WTC11 (cell line): ENCODE results near the gene FGFR2. TPM values are rescaled to one million over a fixed set of nuclear protein-coding genes. Genes with fewer than 3 reads are reported as not detected.
"Not testable (repeated sequence)": the region's sequence is repeated elsewhere in the genome, so short reads cannot be mapped to it uniquely, and the experiment has no call there.

ENCODE experiments used
- ATAC-seq: fragments of 200-7000 bp; cut with Tn5 transposase; 2 replicates; pipeline ENCODE4 v1.10.0; 2021; ENCODE audit warnings: mild to moderate bottlenecking, moderate library complexity
- CTCF ChIA-PET: fragments of 300-600 bp; sonication (Branson Sonifier 250); formaldehyde crosslinking; loops from one replicate; lab custom pipeline; 2021; ENCODE audit warnings: antibody characterized with exemption; lab: Charles Lee
- POLR2A ChIA-PET: fragments of 350-600 bp; sonication (Branson Sonifier 250); formaldehyde crosslinking; loops from one replicate; lab custom pipeline; 2021; ENCODE audit warnings: antibody characterized with exemption; lab: Charles Lee
- DNase-seq: peaks from one replicate; pipeline ENCODE4 v3.0.0; 2021; ENCODE audit warnings: low spot score
- H3K27ac Mint-ChIP-seq: 2 replicates; pipeline ENCODE4 v1.8.0; 2021; ENCODE audit warnings: mixed read lengths
- H3K27me3 Mint-ChIP-seq: 2 replicates; pipeline ENCODE4 v1.8.0; 2021; ENCODE audit warnings: low read depth, mild to moderate bottlenecking, moderate library complexity, mixed read lengths
- H3K36me3 Mint-ChIP-seq: 2 replicates; pipeline ENCODE4 v1.8.0; 2021; ENCODE audit warnings: mixed read lengths
- H3K4me1 Mint-ChIP-seq: 2 replicates; pipeline ENCODE4 v1.8.0; 2022; ENCODE audit warnings: mixed read lengths
- H3K4me3 Mint-ChIP-seq: 2 replicates; pipeline ENCODE4 v1.8.0; 2021; ENCODE audit warnings: mild to moderate bottlenecking, moderate library complexity, mixed read lengths
- H3K9me3 Mint-ChIP-seq: 2 replicates; pipeline ENCODE4 v1.8.0; 2021; ENCODE audit warnings: mixed read lengths
- CBFB ChIP-seq: sonication (generic); formaldehyde crosslinking; IDR thresholded peaks from 2 replicates; pipeline ENCODE4 v1.8.1; 2022; ENCODE audit warnings: mild to moderate bottlenecking, low read depth, missing genetic modification reagents
- FOXJ3 ChIP-seq: sonication (generic); formaldehyde crosslinking; IDR thresholded peaks from 2 replicates; pipeline ENCODE4 v1.9.0; 2021; ENCODE audit warnings: missing genetic modification reagents, mild to moderate bottlenecking, borderline replicate concordance
- FOXP1 ChIP-seq: sonication (generic); formaldehyde crosslinking; IDR thresholded peaks from 2 replicates; pipeline ENCODE4 v1.8.0; 2022; ENCODE audit warnings: missing genetic modification reagents, mild to moderate bottlenecking, moderate library complexity, borderline replicate concordance
- IRF2 ChIP-seq: sonication (generic); formaldehyde crosslinking; IDR thresholded peaks from 2 replicates; pipeline ENCODE4 v1.8.0; 2022; ENCODE audit warnings: low read depth, missing genetic modification reagents, borderline replicate concordance
- MXD4 ChIP-seq: fragments of 250-450 bp; sonication (Bioruptor Pico); IDR thresholded peaks from 2 replicates; pipeline ENCODE4 v1.8.0; 2021; ENCODE audit warnings: mild to moderate bottlenecking, moderate library complexity, borderline replicate concordance
- NFATC4 ChIP-seq: fragments of 250-450 bp; sonication (Bioruptor Pico); IDR thresholded peaks from 2 replicates; pipeline ENCODE4 v1.9.0; 2021; ENCODE audit warnings: mild to moderate bottlenecking
- NFE2L1 ChIP-seq: sonication (generic); formaldehyde crosslinking; IDR thresholded peaks from 2 replicates; pipeline ENCODE4 v1.8.1; 2023; ENCODE audit warnings: missing genetic modification reagents
- PRRX2 ChIP-seq: fragments of 250-450 bp; sonication (Bioruptor Pico); IDR thresholded peaks from 2 replicates; pipeline ENCODE4 v1.8.0; 2021; ENCODE audit warnings: mild to moderate bottlenecking
- TP53 ChIP-seq: sonication (generic); formaldehyde crosslinking; IDR thresholded peaks from 2 replicates; pipeline ENCODE4 v1.8.1; 2023; ENCODE audit warnings: mild to moderate bottlenecking, missing genetic modification reagents
- ZNF121 ChIP-seq: sonication (generic); formaldehyde crosslinking; IDR thresholded peaks from 2 replicates; pipeline ENCODE4 v1.8.0; 2023; ENCODE audit warnings: missing genetic modification reagents
- ZNF138 ChIP-seq: sonication (generic); formaldehyde crosslinking; conservative IDR thresholded peaks from 2 replicates; pipeline ENCODE4 v1.8.1; 2022; ENCODE audit warnings: mild to moderate bottlenecking, moderate library complexity, missing genetic modification reagents
- ZNF232 ChIP-seq: sonication (generic); formaldehyde crosslinking; IDR thresholded peaks from 2 replicates; pipeline ENCODE4 v1.8.0; 2022; ENCODE audit warnings: mild to moderate bottlenecking, missing genetic modification reagents
- ZNF423 ChIP-seq: fragments of 250-450 bp; sonication (Bioruptor Pico); IDR thresholded peaks from 2 replicates; pipeline ENCODE4 v2.1.2; 2022; ENCODE audit warnings: mild to moderate bottlenecking, moderate library complexity
- total RNA-seq: library from RNA; stranded (reverse); gene quantifications from 3 replicates; pipeline ENCODE4 v1.2.3, GENCODE V29; 2021
- TF ChIP-seq, protein P1 (sequence below): sonication (generic); formaldehyde crosslinking; IDR thresholded peaks from 2 replicates; pipeline ENCODE4 v1.8.1; 2023; ENCODE audit warnings: mild to moderate bottlenecking, missing genetic modification reagents
- TF ChIP-seq, protein P2 (sequence below): sonication (generic); formaldehyde crosslinking; IDR thresholded peaks from 2 replicates; pipeline ENCODE4 v1.8.1; 2022; ENCODE audit warnings: missing genetic modification reagents, borderline replicate concordance
- TF ChIP-seq, protein P3 (sequence below): fragments of 250-450 bp; sonication (Bioruptor Pico); IDR thresholded peaks from 2 replicates; pipeline ENCODE4 v1.9.0; 2021; ENCODE audit warnings: moderate library complexity, mild to moderate bottlenecking, inconsistent platforms, borderline replicate concordance
- TF ChIP-seq, protein P4 (sequence below): sonication (generic); formaldehyde crosslinking; IDR thresholded peaks from 2 replicates; pipeline ENCODE4 v1.8.1; 2022; ENCODE audit warnings: mild to moderate bottlenecking, moderate library complexity, missing genetic modification reagents
- TF ChIP-seq, protein P5 (sequence below): fragments of 250-450 bp; sonication (Bioruptor Pico); conservative IDR thresholded peaks from 2 replicates; pipeline ENCODE4 v1.9.0; 2021; ENCODE audit warnings: mild to moderate bottlenecking
- TF ChIP-seq, protein P6 (sequence below): fragments of 250-450 bp; sonication (Bioruptor Pico); IDR thresholded peaks from 2 replicates; pipeline ENCODE4 v1.9.0; 2021; ENCODE audit warnings: mild to moderate bottlenecking, borderline replicate concordance

Gene FGFR2
- total RNA-seq, 1 experiment from 2014 or later: 95.0 TPM

DNA sequence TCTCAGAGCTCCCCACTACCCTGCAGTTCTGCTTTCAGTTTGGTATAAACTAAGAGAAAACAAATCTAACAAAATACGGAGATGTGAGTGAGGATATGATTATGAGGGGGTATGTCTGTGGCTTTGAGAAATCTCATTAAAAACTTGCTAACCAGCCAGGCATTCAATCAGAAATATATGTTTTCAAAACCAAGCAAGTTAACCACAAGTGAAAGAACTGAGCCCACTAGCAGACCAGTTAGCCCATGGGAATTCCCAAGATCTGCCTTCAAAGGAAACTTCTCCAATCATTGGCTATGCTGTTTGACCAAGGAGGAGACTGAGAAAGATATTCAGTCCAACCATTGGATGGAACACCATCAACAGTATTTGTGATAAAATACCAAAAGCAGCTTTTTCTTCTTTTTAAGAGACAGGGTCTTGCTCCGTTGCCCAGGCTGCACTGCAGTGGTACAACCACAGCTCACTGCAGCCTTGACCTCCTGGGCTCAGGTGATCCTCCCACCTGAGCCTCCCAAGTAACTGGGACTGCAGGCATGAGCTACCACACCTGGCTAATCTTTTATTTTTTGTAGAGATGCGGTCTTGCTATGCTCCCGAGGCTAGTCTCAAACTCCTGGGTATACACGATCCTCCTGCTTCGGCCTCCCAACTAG is 41.2 kb downstream of the FGFR2 start:
- no peaks in the 10 kb centered on the region for H3K9me3 Mint-ChIP-seq
- H3K36me3 Mint-ChIP-seq: peaks cover 17% of the 10 kb centered on the region
- H3K27me3 Mint-ChIP-seq: no peaks in the 10 kb centered on the region
- ATAC-seq (no peak), DNase-seq (no peak)
- TF ChIP-seq ZNF121 (CRISPR knock-in tag) (peak; percentile 91; the same call in 1 of the 2 replicates), ZNF138 (CRISPR knock-in tag) (no peak), NFATC4 (no peak)
- ChIA-PET POLR2A (no interaction called here), CTCF (no interaction called here)
- H3K4me3 Mint-ChIP-seq: no peak overlapping the region
- H3K27ac Mint-ChIP-seq: no peak overlapping the region
- H3K4me1 Mint-ChIP-seq: peaks cover 78% of the 10 kb centered on the region

DNA sequence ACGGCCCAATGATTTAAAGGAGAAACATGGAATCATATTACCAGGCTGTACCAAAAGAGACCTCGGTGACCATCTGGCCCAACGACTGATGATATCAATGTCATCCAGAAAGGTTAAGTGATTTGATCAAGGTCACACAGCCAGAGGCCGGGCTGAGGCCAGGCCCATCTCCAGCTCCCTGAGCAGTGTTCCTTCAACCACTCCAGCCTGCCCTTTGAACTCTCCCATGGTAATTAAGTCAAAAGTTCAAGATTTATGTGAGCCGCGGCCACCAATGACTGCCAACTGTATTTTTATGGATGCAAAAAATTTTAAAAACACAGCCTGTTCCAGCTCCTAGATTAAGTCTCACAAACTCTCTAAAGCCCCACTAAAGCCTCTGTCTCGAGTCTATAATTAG is 41.8 kb downstream of the FGFR2 start:
- Mint-ChIP-seq H3K27me3 (no peaks in the 10 kb centered on the region), H3K9me3 (no peaks in the 10 kb centered on the region), H3K36me3 (peaks cover 14% of the 10 kb centered on the region), H3K4me1 (peaks cover 72% of the 10 kb centered on the region), H3K4me3 (no peak overlapping the region), H3K27ac (no peak overlapping the region)
- CTCF ChIA-PET: interaction anchor here (1.1 kb wide), 1 partner anchor 25 kb away, joined by 3 read pairs; no protein-coding TSS in a partner anchor
- TF ChIP-seq, protein P1, sequence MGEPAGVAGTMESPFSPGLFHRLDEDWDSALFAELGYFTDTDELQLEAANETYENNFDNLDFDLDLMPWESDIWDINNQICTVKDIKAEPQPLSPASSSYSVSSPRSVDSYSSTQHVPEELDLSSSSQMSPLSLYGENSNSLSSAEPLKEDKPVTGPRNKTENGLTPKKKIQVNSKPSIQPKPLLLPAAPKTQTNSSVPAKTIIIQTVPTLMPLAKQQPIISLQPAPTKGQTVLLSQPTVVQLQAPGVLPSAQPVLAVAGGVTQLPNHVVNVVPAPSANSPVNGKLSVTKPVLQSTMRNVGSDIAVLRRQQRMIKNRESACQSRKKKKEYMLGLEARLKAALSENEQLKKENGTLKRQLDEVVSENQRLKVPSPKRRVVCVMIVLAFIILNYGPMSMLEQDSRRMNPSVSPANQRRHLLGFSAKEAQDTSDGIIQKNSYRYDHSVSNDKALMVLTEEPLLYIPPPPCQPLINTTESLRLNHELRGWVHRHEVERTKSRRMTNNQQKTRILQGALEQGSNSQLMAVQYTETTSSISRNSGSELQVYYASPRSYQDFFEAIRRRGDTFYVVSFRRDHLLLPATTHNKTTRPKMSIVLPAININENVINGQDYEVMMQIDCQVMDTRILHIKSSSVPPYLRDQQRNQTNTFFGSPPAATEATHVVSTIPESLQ (CRISPR knock-in tag): no peak
- no peak for TF ChIP-seq PRRX2 (CRISPR knock-in tag)
- no peak for TF ChIP-seq FOXJ3 (CRISPR knock-in tag)
- TF ChIP-seq NFE2L1: no peak
- TF ChIP-seq, protein P2, sequence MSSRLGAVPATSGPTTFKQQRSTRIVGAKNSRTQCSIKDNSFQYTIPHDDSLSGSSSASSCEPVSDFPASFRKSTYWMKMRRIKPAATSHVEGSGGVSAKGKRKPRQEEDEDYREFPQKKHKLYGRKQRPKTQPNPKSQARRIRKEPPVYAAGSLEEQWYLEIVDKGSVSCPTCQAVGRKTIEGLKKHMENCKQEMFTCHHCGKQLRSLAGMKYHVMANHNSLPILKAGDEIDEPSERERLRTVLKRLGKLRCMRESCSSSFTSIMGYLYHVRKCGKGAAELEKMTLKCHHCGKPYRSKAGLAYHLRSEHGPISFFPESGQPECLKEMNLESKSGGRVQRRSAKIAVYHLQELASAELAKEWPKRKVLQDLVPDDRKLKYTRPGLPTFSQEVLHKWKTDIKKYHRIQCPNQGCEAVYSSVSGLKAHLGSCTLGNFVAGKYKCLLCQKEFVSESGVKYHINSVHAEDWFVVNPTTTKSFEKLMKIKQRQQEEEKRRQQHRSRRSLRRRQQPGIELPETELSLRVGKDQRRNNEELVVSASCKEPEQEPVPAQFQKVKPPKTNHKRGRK (CRISPR knock-in tag): no peak
- TF ChIP-seq, protein P3, sequence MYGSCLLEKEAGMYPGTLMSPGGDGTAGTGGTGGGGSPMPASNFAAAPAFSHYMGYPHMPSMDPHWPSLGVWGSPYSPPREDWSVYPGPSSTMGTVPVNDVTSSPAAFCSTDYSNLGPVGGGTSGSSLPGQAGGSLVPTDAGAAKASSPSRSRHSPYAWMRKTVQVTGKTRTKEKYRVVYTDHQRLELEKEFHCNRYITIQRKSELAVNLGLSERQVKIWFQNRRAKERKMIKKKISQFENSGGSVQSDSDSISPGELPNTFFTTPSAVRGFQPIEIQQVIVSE: no peak
- TF ChIP-seq, protein P4, sequence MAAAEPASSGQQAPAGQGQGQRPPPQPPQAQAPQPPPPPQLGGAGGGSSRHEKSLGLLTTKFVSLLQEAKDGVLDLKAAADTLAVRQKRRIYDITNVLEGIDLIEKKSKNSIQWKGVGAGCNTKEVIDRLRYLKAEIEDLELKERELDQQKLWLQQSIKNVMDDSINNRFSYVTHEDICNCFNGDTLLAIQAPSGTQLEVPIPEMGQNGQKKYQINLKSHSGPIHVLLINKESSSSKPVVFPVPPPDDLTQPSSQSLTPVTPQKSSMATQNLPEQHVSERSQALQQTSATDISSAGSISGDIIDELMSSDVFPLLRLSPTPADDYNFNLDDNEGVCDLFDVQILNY (CRISPR knock-in tag): no peak
- TF ChIP-seq, protein P5, sequence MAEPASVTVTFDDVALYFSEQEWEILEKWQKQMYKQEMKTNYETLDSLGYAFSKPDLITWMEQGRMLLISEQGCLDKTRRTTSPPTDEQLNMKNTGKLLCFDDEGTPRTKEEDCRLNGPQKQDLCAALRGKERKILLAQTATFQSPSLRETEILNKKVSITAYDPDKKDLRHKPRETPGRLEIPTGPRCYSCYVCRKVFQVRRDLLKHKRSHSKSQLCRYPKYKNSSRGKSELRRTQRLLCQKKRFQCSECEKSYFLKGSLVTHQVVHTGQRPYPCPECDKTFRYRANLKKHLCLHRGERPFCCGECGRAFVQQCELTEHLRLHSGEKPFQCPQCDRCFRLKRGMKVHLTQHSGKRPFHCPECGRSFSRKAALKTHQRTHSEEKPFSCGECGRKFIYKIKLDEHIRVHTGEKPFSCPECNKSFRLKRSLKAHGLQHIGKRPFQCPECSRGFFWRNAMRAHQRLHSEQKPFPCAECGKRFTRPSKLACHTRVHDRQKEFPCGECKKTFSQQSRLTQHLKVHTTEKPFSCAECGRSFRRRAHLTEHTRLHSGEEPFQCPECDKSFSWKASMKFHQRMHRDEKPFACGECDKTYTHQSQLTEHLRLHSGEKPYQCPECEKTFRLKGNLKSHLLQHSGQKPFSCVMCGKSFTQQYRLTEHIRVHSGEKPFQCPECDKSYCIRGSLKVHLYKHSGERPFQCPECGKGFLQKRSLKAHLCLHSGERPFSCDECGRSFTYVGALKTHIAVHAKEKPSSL (CRISPR knock-in tag): no peak
- TF ChIP-seq MXD4: no peak
- no peak for TF ChIP-seq TP53 (CRISPR knock-in tag)
- TF ChIP-seq ZNF423: no peak
- no peak for TF ChIP-seq FOXP1 (CRISPR knock-in tag)
- TF ChIP-seq ZNF232 (CRISPR knock-in tag): no peak
- no peak for TF ChIP-seq ZNF138 (CRISPR knock-in tag)
- TF ChIP-seq, protein P6, sequence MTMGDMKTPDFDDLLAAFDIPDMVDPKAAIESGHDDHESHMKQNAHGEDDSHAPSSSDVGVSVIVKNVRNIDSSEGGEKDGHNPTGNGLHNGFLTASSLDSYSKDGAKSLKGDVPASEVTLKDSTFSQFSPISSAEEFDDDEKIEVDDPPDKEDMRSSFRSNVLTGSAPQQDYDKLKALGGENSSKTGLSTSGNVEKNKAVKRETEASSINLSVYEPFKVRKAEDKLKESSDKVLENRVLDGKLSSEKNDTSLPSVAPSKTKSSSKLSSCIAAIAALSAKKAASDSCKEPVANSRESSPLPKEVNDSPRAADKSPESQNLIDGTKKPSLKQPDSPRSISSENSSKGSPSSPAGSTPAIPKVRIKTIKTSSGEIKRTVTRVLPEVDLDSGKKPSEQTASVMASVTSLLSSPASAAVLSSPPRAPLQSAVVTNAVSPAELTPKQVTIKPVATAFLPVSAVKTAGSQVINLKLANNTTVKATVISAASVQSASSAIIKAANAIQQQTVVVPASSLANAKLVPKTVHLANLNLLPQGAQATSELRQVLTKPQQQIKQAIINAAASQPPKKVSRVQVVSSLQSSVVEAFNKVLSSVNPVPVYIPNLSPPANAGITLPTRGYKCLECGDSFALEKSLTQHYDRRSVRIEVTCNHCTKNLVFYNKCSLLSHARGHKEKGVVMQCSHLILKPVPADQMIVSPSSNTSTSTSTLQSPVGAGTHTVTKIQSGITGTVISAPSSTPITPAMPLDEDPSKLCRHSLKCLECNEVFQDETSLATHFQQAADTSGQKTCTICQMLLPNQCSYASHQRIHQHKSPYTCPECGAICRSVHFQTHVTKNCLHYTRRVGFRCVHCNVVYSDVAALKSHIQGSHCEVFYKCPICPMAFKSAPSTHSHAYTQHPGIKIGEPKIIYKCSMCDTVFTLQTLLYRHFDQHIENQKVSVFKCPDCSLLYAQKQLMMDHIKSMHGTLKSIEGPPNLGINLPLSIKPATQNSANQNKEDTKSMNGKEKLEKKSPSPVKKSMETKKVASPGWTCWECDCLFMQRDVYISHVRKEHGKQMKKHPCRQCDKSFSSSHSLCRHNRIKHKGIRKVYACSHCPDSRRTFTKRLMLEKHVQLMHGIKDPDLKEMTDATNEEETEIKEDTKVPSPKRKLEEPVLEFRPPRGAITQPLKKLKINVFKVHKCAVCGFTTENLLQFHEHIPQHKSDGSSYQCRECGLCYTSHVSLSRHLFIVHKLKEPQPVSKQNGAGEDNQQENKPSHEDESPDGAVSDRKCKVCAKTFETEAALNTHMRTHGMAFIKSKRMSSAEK (CRISPR knock-in tag): no peak
- TF ChIP-seq IRF2: no peak
- no peak for TF ChIP-seq CBFB (CRISPR knock-in tag)
- POLR2A ChIA-PET: no interaction called here
- ATAC-seq (no peak), DNase-seq (no peak)

DNA sequence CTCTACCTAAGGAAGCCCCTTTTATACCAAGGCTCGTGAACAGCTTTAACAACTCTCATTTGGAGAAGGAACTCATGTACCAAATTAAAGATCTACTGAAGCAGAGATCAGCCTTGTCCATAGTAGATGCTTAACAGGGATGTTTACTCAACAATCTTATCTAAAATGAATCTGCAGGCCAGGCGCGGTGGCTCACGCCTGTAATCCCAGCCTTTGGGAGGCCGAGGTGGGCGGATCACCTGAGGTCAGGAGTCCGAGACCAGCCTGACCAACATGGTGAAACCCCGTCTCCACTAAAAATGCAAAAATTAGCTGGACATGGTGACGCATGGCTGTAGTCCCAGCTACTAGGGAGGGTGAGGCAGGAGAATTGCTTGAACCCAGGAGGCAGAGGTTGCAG is 43.3 kb downstream of the FGFR2 start:
- H3K9me3 Mint-ChIP-seq, H3K27me3 Mint-ChIP-seq, ATAC-seq, CTCF ChIA-PET, H3K4me3 Mint-ChIP-seq, DNase-seq: not testable (repeated sequence)
- H3K27ac Mint-ChIP-seq: peak overlapping the region; percentile 87
- peaks cover 23% of the 10 kb centered on the region for H3K36me3 Mint-ChIP-seq
- H3K4me1 Mint-ChIP-seq: peaks cover 66% of the 10 kb centered on the region
- POLR2A ChIA-PET: interaction anchor here (0.5 kb wide), 1 partner anchor 16 kb away, joined by 5 read pairs; no protein-coding TSS in a partner anchor
